ENCODE measurements around the gene FAM186B. TPM values are rescaled to one million over a fixed set of nuclear protein-coding genes. Genes with fewer than 3 reads are reported as not detected.
"Not testable (repeated sequence)": the region's sequence is repeated elsewhere in the genome, so short reads cannot be mapped to it uniquely, and the experiment has no call there.

The FAM186B gene
- 1.2 TPM for total RNA-seq

GRCh38 chr12:49605539-49605938 is at the start of gene FAM186B:
TSS of gene FAM186B (minus strand) at chr12:49605639. CDS start at chr12:49605477, 162 bp downstream.
- not testable (repeated sequence) for ATAC-seq; DNase-seq (ENCODE audit: low spot score)

GRCh38 chr12:49654715-49655114 is 49.3 kb upstream of the FAM186B start:
- DNase-seq (ENCODE audit: low spot score) (no peak), ATAC-seq (no peak)

- DNase-seq (ENCODE audit: low spot score) (no peak), ATAC-seq (no peak)
Measured at GRCh38 chr12:49652921-49653520, 47.6 kb upstream of the FAM186B start.

GRCh38 chr12:49651855-49652254 is 46.4 kb upstream of the FAM186B start:
- DNase-seq (ENCODE audit: low spot score) (no peak), ATAC-seq (no peak)

- DNase-seq (ENCODE audit: low spot score) (no peak), ATAC-seq (peak; percentile 41)
Measured at GRCh38 chr12:49649892-49650291, 44.5 kb upstream of the FAM186B start.

GRCh38 chr12:49649445-49649844 is 44.0 kb upstream of the FAM186B start:
- DNase-seq (ENCODE audit: low spot score): no peak
- ATAC-seq: no peak

- no peak for ATAC-seq
- DNase-seq (ENCODE audit: low spot score): no peak
Measured at GRCh38 chr12:49648712-49649003, 43.2 kb upstream of the FAM186B start.

- DNase-seq (ENCODE audit: low spot score): no peak
- no peak for ATAC-seq
Measured at GRCh38 chr12:49647827-49648711, 42.6 kb upstream of the FAM186B start.

- ATAC-seq (no peak), DNase-seq (ENCODE audit: low spot score) (no peak)
Measured at GRCh38 chr12:49646871-49647654, 41.6 kb upstream of the FAM186B start.

GRCh38 chr12:49646331-49646830 is 40.9 kb upstream of the FAM186B start:
- no peak for ATAC-seq
- no peak for DNase-seq (ENCODE audit: low spot score)

GRCh38 chr12:49645146-49646039 is 40.0 kb upstream of the FAM186B start:
- DNase-seq (ENCODE audit: low spot score) (no peak), ATAC-seq (peak; percentile 46)

GRCh38 chr12:49644620-49644994 is 39.2 kb upstream of the FAM186B start:
- ATAC-seq: peak; percentile 82

GRCh38 chr12:49643961-49644619 is 38.7 kb upstream of the FAM186B start:
- DNase-seq (ENCODE audit: low spot score): no peak
- ATAC-seq: no peak

More at GRCh38 chr12:49644620-49644994, 39.2 kb upstream of the FAM186B start:
- DNase-seq (ENCODE audit: low spot score): peak; percentile 70

- DNase-seq (ENCODE audit: low spot score): no peak
- ATAC-seq: no peak
Measured at GRCh38 chr12:49643135-49643534, 37.7 kb upstream of the FAM186B start.

- DNase-seq (ENCODE audit: low spot score) (no peak), ATAC-seq (no peak)
Measured at GRCh38 chr12:49642370-49642802, 36.9 kb upstream of the FAM186B start.

GRCh38 chr12:49641748-49642369 is 36.4 kb upstream of the FAM186B start:
- no peak for DNase-seq (ENCODE audit: low spot score)
- ATAC-seq: no peak

- ATAC-seq: peak; percentile 88
Measured at GRCh38 chr12:49636979-49637755, 31.7 kb upstream of the FAM186B start.

GRCh38 chr12:49636574-49636973 is 31.1 kb upstream of the FAM186B start:
- ATAC-seq (no peak), DNase-seq (ENCODE audit: low spot score) (peak; percentile 44)

More at GRCh38 chr12:49636979-49637755, 31.7 kb upstream of the FAM186B start:
- DNase-seq (ENCODE audit: low spot score): no peak

- DNase-seq (ENCODE audit: low spot score) (no peak), ATAC-seq (no peak)
Measured at GRCh38 chr12:49635656-49636055, 30.2 kb upstream of the FAM186B start.

Measured in left lobe of liver (tissue), 2 donors.